Measurements from ENCODE around the gene COL24A1.
"Not testable (repeated sequence)": the region's sequence is repeated elsewhere in the genome, so short reads cannot be mapped to it uniquely, and the experiment has no call there.

Gene COL24A1

DNA sequence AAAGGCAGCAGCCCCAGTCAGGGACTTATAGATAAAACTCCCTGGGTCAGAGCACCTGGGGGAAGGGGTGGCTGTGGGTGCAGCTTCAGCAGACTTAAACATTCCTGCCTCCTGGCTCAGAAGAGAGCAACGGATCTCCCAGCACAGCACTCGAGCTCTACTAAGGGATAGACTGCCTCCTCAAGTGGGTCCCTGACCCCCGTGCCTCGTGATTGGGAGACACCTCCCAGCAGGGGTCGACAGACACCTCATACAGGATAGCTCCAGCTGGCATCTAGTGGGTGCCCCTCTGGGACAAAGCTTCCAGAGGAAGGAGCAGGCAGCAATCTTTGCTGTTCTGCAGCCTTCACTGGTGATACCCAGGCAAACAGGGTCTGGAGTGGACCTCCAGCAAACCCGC, 84.1 kb downstream of the COL24A1 start:
- not testable (repeated sequence) for DNase-seq (ENCODE audit: low spot score)

- DNase-seq (ENCODE audit: low spot score): not testable (repeated sequence)
Observed at GRCh38 chr1:86071870-86072269, 84.7 kb downstream of the COL24A1 start.

- no peak for DNase-seq (ENCODE audit: low spot score)
Observed at GRCh38 chr1:86069757-86070145, 86.8 kb downstream of the COL24A1 start.

- no peak for DNase-seq (ENCODE audit: low spot score)
Observed at GRCh38 chr1:86068841-86069756, 87.5 kb downstream of the COL24A1 start.

DNA sequence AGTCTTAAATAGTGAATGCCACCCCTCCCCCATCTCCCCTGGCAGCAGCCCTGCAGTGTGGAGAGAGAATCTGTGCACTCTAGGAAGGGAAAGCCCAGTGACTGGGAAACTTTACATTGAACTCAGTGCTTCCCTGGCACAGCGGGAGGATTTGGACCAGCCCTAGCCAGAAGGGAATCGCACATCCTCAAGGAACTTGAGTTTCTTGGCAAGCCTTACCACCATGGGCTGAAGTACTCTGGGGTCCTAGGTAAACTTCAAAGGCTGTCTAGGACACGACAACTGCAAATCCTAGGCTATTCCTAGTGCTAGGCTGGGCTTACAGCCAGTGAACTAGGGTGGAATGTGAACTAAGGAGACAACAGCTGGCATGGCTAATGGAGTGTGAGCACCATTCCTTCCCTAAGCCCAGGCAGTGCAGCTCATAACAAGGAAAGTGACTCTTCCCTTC, 88.3 kb downstream of the COL24A1 start:
- no peak for DNase-seq (ENCODE audit: low spot score)

GRCh38 chr1:86067626-86068025, 88.9 kb downstream of the COL24A1 start:
- no peak for DNase-seq (ENCODE audit: low spot score)

DNA sequence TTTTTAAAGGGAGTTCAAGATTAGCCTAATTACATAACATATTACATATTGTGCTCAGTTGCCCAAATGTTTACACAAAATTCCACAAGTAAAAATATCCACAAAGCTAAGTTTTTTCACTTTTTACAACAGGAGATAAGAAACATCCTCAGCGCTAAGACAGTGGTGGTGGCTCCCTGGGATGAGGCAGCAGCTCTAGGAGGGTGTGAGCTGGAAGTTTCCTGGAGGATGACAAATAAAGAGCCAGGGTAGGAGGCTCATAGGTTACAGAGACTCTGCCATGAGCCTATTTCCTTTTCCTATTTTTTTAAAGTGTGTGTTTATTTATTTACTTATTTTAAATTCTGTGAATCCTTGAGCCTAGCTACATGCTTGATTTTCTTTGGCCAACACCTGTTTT, 91.7 kb downstream of the COL24A1 start:
- no peak for DNase-seq (ENCODE audit: low spot score)

DNA sequence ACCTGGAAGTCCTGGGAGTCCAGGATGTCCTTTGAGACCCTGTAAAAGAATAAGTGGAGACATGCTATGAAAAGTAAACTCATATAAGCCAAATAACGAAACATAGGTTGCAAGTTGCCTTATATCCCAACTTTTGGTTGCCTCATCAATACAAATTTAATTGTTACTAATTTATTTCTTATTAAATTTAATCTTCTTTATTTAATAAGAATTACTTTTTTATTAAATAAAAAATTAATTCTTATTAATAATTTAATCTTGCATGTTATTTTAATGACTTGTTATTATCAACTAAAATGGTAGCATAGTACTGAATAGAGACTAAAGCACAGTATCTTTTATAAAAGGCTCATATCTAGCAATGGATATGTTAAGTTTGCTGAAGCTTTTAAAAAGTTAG, 92.9 kb downstream of the COL24A1 start:
- no peak for DNase-seq (ENCODE audit: low spot score)

- no peak for DNase-seq (ENCODE audit: low spot score)
Observed at GRCh38 chr1:86062453-86062852, 94.1 kb downstream of the COL24A1 start.

DNA sequence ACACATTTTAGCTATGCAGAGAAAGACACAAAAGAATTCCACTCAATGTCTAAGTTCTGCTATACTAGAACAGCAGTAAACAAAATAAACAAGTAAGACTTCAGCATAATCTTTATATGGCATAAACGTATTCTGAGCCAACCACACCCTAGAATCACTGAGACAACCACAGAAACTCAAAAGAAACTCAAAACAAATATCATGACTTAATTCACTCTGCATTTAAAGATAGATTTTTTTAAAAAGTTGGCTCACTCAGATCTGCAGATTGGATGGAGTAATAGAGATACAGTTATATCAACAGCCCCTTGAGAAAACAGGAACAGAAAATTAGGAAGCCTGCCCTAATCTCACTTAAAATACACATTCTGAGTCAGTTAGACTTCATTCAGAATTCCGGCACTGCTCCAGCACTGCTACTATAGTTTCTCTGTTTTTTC, 95.0 kb downstream of the COL24A1 start:
- no peak for DNase-seq (ENCODE audit: low spot score)

DNA sequence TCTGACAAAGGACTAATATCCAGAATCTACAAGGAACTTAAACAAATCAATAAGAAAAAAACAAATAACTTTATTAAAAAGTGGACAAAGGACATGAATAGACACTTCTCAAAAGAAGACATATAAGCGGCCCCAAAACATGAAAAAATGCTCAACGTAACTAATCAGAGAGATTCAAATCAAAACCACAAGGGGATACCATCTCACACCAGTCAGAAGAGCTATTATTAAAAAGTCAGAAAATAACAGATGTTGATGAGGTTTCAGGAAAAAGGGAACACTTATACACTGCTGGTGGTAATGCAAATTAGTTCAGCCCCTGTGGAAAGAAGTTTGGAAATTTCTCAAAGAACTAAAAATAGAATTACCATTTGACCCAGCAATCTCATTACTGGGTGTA, 102.2 kb downstream of the COL24A1 start:
- DNase-seq (ENCODE audit: low spot score): no peak

DNA sequence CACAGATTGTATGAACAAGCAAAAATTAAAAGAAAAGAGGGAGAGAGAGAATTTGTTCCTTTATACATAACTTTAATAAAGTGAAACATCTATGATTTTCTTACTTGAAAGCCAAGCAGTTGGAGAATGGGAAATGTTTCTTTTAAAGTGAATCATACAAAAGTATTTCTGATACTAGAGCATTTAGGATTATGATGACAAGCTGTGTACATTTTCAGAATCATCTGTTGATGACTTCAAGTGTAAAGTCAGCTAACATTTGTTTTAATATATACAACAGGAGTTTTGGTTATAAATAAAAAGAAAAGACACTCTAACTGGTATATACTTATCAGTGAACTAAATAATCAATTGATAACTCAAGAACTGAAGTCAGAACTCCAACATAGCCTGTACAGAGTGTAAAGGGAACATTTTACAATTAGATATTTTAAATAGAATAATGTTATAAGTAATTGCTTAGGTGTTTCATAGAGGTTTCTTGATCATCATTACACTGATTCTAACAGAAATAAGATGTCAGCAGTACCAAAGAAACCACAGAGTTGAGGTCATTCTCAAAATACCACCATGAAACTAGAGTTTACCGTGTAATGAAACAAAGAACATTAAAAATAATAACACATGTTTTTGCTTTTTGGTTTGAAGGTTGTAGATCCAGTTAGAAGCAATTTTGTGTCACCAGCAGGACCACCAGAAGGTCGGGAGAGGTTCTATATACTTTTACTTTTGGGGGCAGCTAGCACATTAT, 103.4 kb downstream of the COL24A1 start:
- DNase-seq (ENCODE audit: low spot score): no peak

- DNase-seq (ENCODE audit: low spot score): no peak
Observed at GRCh38 chr1:86035101-86035500, 121.5 kb downstream of the COL24A1 start.

DNA sequence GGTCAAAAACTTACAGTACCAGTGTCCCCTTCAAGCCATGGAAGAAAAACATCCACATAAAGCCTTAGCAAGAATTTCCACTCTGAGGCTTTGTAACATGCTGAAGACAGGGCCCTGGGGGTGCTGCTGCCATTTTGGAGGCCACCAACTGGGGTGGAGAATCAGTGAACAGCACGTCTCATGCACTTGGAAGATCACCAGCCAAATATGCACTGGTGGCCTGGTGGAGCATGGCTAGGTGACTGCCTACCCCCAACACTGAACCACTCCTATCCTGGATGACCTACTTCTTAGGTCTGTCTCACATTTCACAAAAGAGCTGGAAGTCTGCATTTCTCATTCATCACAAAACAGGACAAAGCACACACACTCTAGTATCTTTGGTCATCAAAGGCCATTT, 126.4 kb downstream of the COL24A1 start:
- no peak for DNase-seq (ENCODE audit: low spot score)

DNA sequence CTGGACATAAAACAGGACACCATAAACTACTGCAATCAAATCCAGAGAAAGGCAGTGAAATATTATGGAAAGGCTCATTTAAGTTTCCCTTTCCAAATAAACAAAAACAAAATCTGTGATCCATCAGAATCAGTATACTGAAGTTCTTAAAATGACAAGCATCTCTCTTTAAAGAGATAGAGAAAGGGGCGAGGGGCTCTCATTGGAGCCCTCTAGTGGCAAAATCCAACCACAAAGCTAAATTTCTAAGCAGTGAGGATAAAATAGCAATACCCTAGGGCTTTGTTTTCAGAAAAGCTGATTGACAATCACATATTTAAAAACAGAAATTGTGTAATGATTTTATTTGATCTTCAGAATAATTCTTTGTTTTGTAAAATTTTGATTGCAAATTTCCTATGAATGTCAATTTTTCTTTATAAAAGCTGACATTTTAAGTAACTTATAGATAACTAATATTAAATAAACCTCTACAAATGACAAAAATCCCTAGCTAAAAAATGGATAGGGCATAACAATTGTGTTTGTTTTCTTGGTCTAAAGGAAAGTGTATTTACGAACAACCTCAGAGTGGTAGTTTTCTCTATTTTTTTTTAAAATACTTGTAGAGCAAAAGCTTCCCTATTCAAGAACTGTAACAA, 138.2 kb downstream of the COL24A1 start:
- peak; percentile 42 for DNase-seq (ENCODE audit: low spot score)

DNA sequence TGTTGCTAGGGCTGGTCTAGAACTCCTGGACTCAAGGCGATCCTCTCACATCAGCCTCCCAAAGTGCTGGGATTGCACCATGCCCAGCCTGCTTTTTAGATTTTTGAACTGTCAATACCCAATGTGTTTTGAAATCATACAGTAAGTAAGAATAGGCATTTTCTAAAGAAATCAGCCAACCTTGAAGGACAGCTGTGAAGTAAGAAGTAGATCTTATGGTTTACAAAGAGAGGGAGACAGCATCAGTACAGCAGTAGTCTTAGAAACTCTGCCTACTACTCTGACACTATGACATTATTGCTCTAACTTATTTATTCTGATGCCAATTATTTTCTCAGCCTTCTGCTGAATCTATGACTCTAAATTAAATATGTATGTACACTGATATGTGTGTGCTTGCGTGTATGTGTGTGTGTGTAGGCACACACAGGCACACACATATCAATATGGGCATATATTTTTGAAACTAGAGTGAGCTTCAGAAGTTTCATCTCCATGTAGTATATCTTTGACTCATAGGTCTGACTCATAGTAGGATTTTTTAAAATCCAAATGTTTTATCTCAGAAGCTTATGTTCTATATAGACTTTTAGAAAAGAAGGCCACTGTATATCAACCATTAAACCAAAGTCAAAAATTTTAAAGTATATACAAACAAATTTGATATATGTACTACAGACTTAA, 140.4 kb downstream of the COL24A1 start:
- DNase-seq (ENCODE audit: low spot score): no peak

- DNase-seq (ENCODE audit: low spot score): no peak
Observed at GRCh38 chr1:86015375-86015774, 141.2 kb downstream of the COL24A1 start.

- no peak for DNase-seq (ENCODE audit: low spot score)
Observed at GRCh38 chr1:86000601-86001000, 156.0 kb downstream of the COL24A1 start.

- DNase-seq (ENCODE audit: low spot score): no peak
Observed at GRCh38 chr1:85998105-85998855, 158.3 kb downstream of the COL24A1 start.

- DNase-seq (ENCODE audit: low spot score): no peak
Observed at GRCh38 chr1:85992791-85993190, 163.8 kb downstream of the COL24A1 start.

DNA sequence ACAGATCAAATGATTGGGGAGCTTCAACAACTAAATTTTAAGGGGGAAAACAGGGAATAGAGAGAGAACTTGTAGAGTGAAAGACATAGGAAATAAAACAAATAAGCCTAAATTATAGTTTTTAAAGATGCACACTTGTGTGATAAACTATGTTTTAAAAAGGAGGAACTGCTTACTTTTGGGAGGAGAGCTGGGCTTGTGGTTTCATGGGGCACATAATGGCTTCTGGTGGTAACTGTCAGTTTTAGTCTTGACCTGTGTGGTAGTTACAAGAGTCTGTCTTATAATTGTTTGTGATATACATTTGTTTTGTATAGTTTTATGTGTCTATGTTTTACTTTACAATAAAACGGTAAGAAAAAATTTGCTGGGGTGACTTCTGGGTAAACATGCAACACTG, 165.3 kb downstream of the COL24A1 start:
- DNase-seq (ENCODE audit: low spot score): no peak
